ENCODE results near the gene ARHGAP33.

ARHGAP33 gene

GRCh38 chr19:35783469-35784434, 8.4 kb downstream of the ARHGAP33 start:
- DNase-seq (ENCODE audit: low read depth), result no peak
- no peak overlapping the region for H3K4me3 ChIP-seq (ENCODE audit: low read depth, low read length)
- no peak for TF ChIP-seq CTCF (IDR thresholded peaks at IDR 0.05; ENCODE audit: insufficient read depth, low read depth, low read length, missing control alignments)

- no peak overlapping the region for H3K4me3 ChIP-seq (ENCODE audit: low read depth, low read length)
- no peak for TF ChIP-seq CTCF (IDR thresholded peaks at IDR 0.05; ENCODE audit: insufficient read depth, low read depth, low read length, missing control alignments)
- no peak for DNase-seq (ENCODE audit: low read depth)
These were observed 9.4 kb downstream of the ARHGAP33 start for GRCh38 chr19:35784503-35785338.

- no peak for TF ChIP-seq CTCF (IDR thresholded peaks at IDR 0.05; ENCODE audit: insufficient read depth, low read depth, low read length, missing control alignments)
- H3K4me3 ChIP-seq (ENCODE audit: low read depth, low read length), result no peak overlapping the region
These were observed 9.9 kb downstream of the ARHGAP33 start for GRCh38 chr19:35785339-35785627.

GRCh38 chr19:35786299-35787160, 11.2 kb downstream of the ARHGAP33 start:
- no peak for TF ChIP-seq CTCF (IDR thresholded peaks at IDR 0.05; ENCODE audit: insufficient read depth, low read depth, low read length, missing control alignments)
- no peak for DNase-seq (ENCODE audit: low read depth)
- no peak overlapping the region for H3K4me3 ChIP-seq (ENCODE audit: low read depth, low read length)

More at GRCh38 chr19:35785339-35785627, 9.9 kb downstream of the ARHGAP33 start:
- no peak for DNase-seq (ENCODE audit: low read depth)

GRCh38 chr19:35787227-35787799, 11.9 kb downstream of the ARHGAP33 start:
- DNase-seq (ENCODE audit: low read depth), result no peak
- no peak for TF ChIP-seq CTCF (IDR thresholded peaks at IDR 0.05; ENCODE audit: insufficient read depth, low read depth, low read length, missing control alignments)
- H3K4me3 ChIP-seq (ENCODE audit: low read depth, low read length), result no peak overlapping the region
